ENCODE measurements around the gene ANKRD13C.
A peak's percentile ranks its signal among the peaks of the same experiment; 100 is the strongest.
"Not testable (repeated sequence)": the region's sequence is repeated elsewhere in the genome, so short reads cannot be mapped to it uniquely, and the experiment has no call there.

ANKRD13C gene, protein sequence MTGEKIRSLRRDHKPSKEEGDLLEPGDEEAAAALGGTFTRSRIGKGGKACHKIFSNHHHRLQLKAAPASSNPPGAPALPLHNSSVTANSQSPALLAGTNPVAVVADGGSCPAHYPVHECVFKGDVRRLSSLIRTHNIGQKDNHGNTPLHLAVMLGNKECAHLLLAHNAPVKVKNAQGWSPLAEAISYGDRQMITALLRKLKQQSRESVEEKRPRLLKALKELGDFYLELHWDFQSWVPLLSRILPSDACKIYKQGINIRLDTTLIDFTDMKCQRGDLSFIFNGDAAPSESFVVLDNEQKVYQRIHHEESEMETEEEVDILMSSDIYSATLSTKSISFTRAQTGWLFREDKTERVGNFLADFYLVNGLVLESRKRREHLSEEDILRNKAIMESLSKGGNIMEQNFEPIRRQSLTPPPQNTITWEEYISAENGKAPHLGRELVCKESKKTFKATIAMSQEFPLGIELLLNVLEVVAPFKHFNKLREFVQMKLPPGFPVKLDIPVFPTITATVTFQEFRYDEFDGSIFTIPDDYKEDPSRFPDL

DNA sequence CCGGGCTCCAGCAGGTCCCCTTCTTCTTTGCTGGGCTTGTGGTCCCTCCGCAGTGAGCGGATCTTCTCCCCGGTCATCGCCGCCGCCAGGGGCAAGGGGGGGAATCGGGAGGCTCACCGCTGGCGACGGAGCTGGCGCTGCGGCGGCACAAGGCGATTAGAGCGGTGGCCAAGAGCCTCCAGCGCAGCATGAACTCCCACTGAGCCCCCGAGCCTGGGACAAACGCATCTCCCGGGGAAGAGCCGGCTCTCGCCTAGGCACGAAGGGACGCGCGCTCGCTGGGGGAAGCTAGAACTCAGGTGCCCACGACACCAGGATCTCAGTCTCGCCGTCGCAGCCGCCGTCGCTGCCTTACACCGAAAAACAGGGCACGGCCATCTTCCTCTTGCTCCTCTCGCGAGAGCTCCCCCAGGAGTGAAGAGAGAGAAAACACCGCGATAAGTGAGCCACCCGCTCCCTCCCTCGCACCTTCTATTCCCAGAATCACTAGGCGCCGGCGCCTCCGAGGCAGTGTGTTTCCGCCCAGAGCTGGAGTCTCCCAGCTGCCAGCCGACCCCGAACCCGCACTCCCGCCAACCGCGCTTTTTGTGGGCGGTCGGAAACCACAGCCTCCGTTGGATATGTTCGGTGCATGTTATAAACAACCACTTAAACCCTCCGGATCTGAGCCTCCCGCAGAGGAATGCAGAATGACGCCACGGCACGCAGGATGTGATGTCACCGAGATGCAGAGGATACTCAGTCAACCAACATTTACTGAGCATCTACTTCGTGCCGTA lies at the start of gene ANKRD13C:
ANKRD13C (minus strand) TSS at position 391 of the 779 bp plus-strand sequence; CDS start at position 77, 314 bp downstream.
- peak; percentile 57 for DNase-seq (ENCODE audit: low read depth)

DNA sequence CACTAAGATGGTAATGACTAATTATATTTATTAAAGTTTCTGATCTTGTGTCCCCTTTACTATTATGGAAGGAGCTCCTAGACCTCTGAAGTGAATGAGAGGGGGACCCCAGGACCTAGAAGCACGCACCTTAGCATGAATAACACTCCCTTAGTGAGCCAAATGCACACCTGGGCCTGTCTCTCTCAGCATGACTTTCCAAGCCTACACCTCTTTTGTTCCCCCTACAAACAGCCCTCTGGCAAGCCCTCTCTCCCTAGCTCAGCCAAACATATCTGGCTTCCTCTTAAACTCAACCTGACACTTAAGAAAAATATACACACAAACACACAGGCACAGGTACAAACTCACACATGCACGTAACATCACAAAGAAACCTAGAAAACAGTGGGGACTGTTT lies 49.2 kb upstream of the ANKRD13C start:
- DNase-seq (ENCODE audit: low read depth) = no peak

DNA sequence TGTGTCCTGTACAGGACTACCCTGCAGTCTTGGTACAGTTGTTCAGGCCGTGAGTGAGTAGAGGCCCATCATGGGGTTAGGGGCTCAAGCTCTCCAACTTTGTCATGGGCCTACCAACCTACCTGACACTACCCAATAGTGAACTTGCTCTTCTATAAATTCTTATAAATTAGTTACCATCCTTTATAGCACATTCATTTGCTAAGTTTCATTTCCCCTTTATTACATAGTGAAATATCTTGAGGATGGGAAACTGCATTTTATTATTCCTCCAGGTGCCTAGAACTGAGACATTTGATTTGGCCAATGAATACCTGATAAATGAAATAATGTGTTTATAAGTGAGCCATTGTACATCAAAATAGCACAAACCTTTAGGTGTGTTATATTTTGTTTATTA lies 47.5 kb upstream of the ANKRD13C start:
- no peak for DNase-seq (ENCODE audit: low read depth)

GRCh38 chr1:70400335-70400734 lies 45.8 kb upstream of the ANKRD13C start:
- no peak for DNase-seq (ENCODE audit: low read depth)

DNA sequence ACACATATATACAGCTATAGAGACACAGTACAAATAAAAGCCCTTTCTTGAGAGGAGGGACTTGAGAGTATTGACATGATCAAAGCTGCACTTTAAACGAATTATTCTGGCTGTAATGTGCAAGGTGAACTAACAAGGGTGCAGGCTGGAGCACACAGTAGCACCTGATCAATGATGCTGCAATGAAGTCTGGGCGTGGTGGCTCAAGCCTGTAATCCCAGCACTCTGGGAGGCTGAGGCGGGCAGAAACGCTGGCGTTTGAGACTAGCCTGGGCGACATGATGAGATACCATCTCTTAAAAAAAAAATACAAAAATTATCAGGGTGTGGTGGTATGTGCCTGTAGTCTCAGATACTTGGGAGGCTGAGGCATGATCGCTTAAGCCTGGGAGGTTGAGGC lies 42.5 kb upstream of the ANKRD13C start:
- no peak for DNase-seq (ENCODE audit: low read depth)

- DNase-seq (ENCODE audit: low read depth) = no peak
These were observed 42.1 kb upstream of the ANKRD13C start for GRCh38 chr1:70396607-70397006.

DNA sequence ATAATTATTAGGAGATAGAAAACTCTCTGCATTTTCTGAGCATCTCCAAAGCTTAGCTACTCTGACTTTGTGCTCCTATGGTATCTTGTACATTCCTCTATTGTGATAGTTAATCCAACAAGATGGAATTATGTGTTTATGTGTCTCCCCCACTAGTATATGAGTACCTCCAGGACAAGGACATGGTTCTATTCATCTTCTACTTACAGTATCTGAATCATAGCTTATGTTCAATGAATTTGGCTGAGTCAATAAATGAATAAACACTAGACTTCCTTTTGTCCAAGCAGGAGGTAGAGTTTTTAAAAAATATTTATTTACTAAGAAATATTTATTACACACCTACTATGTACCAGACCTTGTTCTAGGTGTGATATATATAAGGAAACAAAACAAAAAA lies 38.1 kb upstream of the ANKRD13C start:
- DNase-seq (ENCODE audit: low read depth) = no peak

GRCh38 chr1:70387507-70387906 lies 33.0 kb upstream of the ANKRD13C start:
- no peak for DNase-seq (ENCODE audit: low read depth)

GRCh38 chr1:70386121-70386520 lies 31.6 kb upstream of the ANKRD13C start:
- no peak for DNase-seq (ENCODE audit: low read depth)

DNA sequence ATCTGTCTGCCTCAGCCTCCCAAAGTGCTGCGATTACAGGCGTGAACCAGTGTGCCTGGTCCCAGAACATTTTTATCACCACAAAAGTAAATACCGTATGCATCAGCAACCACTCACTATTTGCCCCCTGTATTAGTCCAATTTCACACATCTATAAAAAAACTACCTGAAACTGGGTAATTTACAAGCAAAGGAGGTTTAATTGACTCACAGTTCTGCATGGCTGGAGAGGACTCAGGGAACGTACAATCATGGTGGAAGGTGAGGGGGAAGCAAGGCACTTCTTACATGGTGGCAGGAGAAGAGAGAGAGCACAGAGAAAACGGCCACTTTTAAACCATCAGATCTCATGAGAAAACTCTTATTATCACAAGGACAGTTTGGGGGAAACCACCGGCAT lies 31.0 kb upstream of the ANKRD13C start:
- DNase-seq (ENCODE audit: low read depth) = no peak

- no peak for DNase-seq (ENCODE audit: low read depth)
These were observed 30.0 kb upstream of the ANKRD13C start for GRCh38 chr1:70384542-70384941.

- no peak for DNase-seq (ENCODE audit: low read depth)
These were observed 29.0 kb upstream of the ANKRD13C start for GRCh38 chr1:70383483-70383882.

DNA sequence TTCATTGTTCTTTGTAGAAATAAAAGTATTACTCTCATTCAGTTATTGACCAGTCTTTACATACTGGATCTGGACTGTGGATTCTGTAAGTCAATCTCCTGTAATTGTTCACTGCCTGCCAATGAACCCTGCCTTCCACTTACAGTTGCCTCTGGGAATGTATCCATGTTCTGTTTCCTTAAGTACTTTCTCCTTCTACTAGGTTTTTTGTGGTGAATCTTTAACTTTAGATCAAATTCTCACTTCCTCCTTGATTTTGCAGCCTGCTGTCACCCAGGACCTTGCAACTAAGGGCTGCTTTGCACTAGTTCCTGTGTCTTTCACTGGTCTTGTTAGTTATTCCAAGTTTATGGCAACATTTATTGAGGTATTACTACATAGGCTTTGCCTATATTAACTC lies 28.2 kb upstream of the ANKRD13C start:
- DNase-seq (ENCODE audit: low read depth) = no peak

GRCh38 chr1:70376196-70376595 lies 21.7 kb upstream of the ANKRD13C start:
- no peak for DNase-seq (ENCODE audit: low read depth)

GRCh38 chr1:70373580-70373979 lies 19.1 kb upstream of the ANKRD13C start:
- DNase-seq (ENCODE audit: low read depth) = not testable (repeated sequence)

- DNase-seq (ENCODE audit: low read depth) = no peak
These were observed 17.9 kb upstream of the ANKRD13C start for GRCh38 chr1:70372426-70372825.

DNA sequence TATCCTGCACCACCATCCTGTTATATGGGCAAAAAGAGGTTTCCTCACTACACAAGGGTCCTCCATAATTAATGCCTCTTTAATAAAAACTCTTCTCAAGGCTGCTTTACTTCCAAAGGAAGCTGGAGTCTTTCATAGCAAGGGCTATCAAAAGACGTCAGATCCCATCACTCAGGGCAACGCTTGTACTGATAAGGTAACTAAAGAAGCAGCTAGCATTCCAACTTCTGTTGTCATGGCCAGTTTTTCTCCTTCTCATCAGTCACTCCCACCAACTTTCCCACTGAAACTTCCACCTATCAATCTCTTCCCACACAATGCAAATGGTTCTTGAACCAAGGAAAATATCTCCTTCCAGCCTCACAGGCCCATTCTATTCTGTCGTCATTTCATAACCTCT lies 17.1 kb upstream of the ANKRD13C start:
- DNase-seq (ENCODE audit: low read depth) = not testable (repeated sequence)

DNA sequence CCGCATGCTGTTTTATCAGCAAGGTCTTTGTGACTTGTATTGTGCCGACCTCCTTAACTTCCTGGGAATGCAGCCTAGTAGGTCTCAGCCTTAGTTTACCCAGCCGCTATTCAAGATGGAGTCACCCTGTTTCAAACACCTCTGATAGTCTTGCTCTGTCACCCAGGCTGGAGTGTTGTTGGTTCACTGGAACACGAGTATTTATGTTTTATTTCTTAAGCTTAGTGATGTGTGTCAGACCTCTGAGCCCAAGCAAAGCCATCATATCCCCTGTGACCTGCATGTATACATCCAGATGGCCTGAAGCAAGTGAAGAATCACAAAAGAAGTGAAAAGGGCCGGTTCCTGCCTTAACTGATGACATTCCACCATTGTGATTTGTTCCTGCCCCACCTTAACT lies 12.9 kb upstream of the ANKRD13C start:
- not testable (repeated sequence) for DNase-seq (ENCODE audit: low read depth)

GRCh38 chr1:70366997-70367396 lies 12.5 kb upstream of the ANKRD13C start:
- not testable (repeated sequence) for DNase-seq (ENCODE audit: low read depth)

GRCh38 chr1:70366425-70366952 lies 12.0 kb upstream of the ANKRD13C start:
- DNase-seq (ENCODE audit: low read depth) = not testable (repeated sequence)

- DNase-seq (ENCODE audit: low read depth) = no peak
These were observed 9.9 kb upstream of the ANKRD13C start for GRCh38 chr1:70364439-70364838.

DNA sequence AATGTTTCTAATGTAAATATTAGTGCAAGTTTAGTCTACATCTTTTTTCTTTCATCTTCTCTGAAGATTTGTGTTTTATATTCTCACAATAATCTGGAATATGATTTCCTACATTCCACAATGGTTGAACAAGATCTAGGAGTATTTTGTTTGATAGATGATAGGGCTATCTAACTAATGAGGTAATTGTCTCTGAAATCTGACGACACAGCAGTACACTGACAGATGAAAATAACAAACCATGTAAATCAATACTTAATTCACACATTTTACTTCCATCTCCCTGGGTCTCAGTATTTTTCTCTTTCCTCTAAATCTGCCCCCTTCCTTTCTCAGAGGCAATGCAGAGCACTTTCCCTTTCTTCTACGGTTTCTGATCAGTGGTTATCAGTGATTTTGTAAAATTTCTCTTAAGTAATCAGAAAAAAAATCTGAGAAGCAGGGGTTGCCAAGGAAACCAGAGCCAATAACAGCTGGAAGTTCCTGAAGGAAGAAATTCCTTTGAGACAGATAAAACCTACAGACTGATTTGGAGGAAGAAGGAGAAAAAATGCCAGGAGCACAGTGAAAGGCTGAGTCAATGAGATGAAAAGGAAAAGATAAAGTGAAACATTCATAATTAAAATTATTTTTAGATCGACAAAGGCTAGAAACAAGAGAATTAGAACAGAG lies 7.3 kb upstream of the ANKRD13C start:
- no peak for DNase-seq (ENCODE audit: low read depth)

Data from stimulated activated CD8-positive, alpha-beta memory T cell treated with anti-CD3 and anti-CD28 coated beads, Interleukin-15, amount 100 ng/mL, for 24 hours (primary cell).